HL-60/S4 treated with phorbol 12-myristate 13-acetate at 8.2 ng/mL for 4 days and 3 days (cell line): ENCODE results near the gene EPHA1.

Experiments used
- in situ Hi-C: fragments of 300-500 bp; cut with MboI; formaldehyde crosslinking; loops from 2 replicates; pipeline ENCODE4 v1.15.0; 2022; ENCODE audit warnings: low sequenced_read_pairs

EPHA1 gene

GRCh38 chr7:143431109-143431508 is 22.5 kb upstream of the EPHA1 start:
- in situ Hi-C loops, result no loop called here

- in situ Hi-C loops, result no loop called here
Observed at GRCh38 chr7:143429770-143430698, 21.4 kb upstream of the EPHA1 start.

GRCh38 chr7:143426479-143427142 is 18.0 kb upstream of the EPHA1 start:
- in situ Hi-C loops, result no loop called here

- in situ Hi-C loops, result loop anchor here (25.0 kb wide), 1 partner anchor 412 kb away; no protein-coding TSS in a partner anchor
Observed at GRCh38 chr7:143424476-143424875, 15.8 kb upstream of the EPHA1 start.

- in situ Hi-C loops, result loop anchor here (25.0 kb wide), 1 partner anchor 410 kb away; no protein-coding TSS in a partner anchor
Observed at GRCh38 chr7:143422033-143422432, 13.4 kb upstream of the EPHA1 start.

- in situ Hi-C loops, result loop anchor here (25.0 kb wide), 1 partner anchor 408 kb away; no protein-coding TSS in a partner anchor
Observed at GRCh38 chr7:143420624-143421023, 12.0 kb upstream of the EPHA1 start.

GRCh38 chr7:143419880-143420279 is 11.2 kb upstream of the EPHA1 start:
- in situ Hi-C loops, result loop anchor here (25.0 kb wide), 1 partner anchor 408 kb away; no protein-coding TSS in a partner anchor

- in situ Hi-C loops, result loop anchor here (25.0 kb wide), 1 partner anchor 407 kb away; no protein-coding TSS in a partner anchor
Observed at GRCh38 chr7:143418681-143419458, 10.2 kb upstream of the EPHA1 start.

GRCh38 chr7:143417734-143418383 is 9.2 kb upstream of the EPHA1 start:
- in situ Hi-C loops, result loop anchor here (25.0 kb wide), 1 partner anchor 406 kb away; no protein-coding TSS in a partner anchor

- in situ Hi-C loops, result loop anchor here (25.0 kb wide), 1 partner anchor 404 kb away; no protein-coding TSS in a partner anchor
Observed at GRCh38 chr7:143416565-143417149, 8.0 kb upstream of the EPHA1 start.

- in situ Hi-C loops, result loop anchor here (25.0 kb wide), 1 partner anchor 404 kb away; no protein-coding TSS in a partner anchor
Observed at GRCh38 chr7:143415742-143416397, 7.2 kb upstream of the EPHA1 start.

- in situ Hi-C loops, result loop anchor here (25.0 kb wide), 1 partner anchor 403 kb away; no protein-coding TSS in a partner anchor
Observed at GRCh38 chr7:143415209-143415608, 6.6 kb upstream of the EPHA1 start.

- in situ Hi-C loops, result loop anchor here (25.0 kb wide), 1 partner anchor 401 kb away; no protein-coding TSS in a partner anchor
Observed at GRCh38 chr7:143413123-143413522, 4.5 kb upstream of the EPHA1 start.

GRCh38 chr7:143411976-143412708 is 3.5 kb upstream of the EPHA1 start:
- in situ Hi-C loops, result loop anchor here (25.0 kb wide), 1 partner anchor 400 kb away; no protein-coding TSS in a partner anchor

- in situ Hi-C loops, result loop anchor here (25.0 kb wide), 1 partner anchor 398 kb away; no protein-coding TSS in a partner anchor
Observed at GRCh38 chr7:143410521-143411004, 1.9 kb upstream of the EPHA1 start.

- in situ Hi-C loops, result loop anchor here (25.0 kb wide), 1 partner anchor 396 kb away; no protein-coding TSS in a partner anchor
Observed at GRCh38 chr7:143408252-143408685, 387 bp downstream of the EPHA1 start.

GRCh38 chr7:143407287-143408251 is 1.1 kb downstream of the EPHA1 start:
- in situ Hi-C loops, result loop anchor here (25.0 kb wide), 1 partner anchor 395 kb away; no protein-coding TSS in a partner anchor
